GM12878 (cell line): ENCODE results near the gene SLC1A6. TPM values are rescaled to one million over a fixed set of nuclear protein-coding genes. Genes with fewer than 3 reads are reported as not detected.

ENCODE experiments used
- ATAC-seq: fragments of 200-7000 bp; cut with Tn5 transposase; 3 replicates; pipeline ENCODE4 v1.9.1; 2020; ENCODE audit warnings: mild to moderate bottlenecking, moderate library complexity
- BruUV-seq: library from RNA; stranded (reverse); fragments of 400-500 nt; replicated peaks from 2 replicates; lab custom pipeline; 2021; lab: Mats Ljungman, UMichigan
- CTCF ChIA-PET: fragments of 300-600 bp; sonication (Branson Sonifier 250); formaldehyde crosslinking; extraction: SDS; loops from one replicate; lab custom pipeline; 2021; ENCODE audit warnings: inconsistent platforms; lab: Yijun Ruan, JAX
- POLR2A ChIA-PET: fragments of 350-600 bp; formaldehyde crosslinking; extraction: SDS; loops from one replicate; lab custom pipeline; 2021; ENCODE audit warnings: inconsistent platforms; lab: Charles Lee
- RAD21 ChIA-PET: fragments of 300-600 bp; sonication (Branson Sonifier 250); formaldehyde crosslinking; loops from one replicate; lab custom pipeline; 2023; ENCODE audit warnings: antibody characterized with exemption; ENCODE audit not compliant: unreplicated experiment; lab: Charles Lee
- SMC1A ChIA-PET: fragments of 300-600 bp; sonication (Branson Sonifier 250); formaldehyde crosslinking; loops from one replicate; lab custom pipeline; 2023; ENCODE audit not compliant: unreplicated experiment, uncharacterized antibody; lab: Charles Lee
- DNase-seq: peaks from one replicate; pipeline ENCODE4 v3.0.0-alpha.2; 2011; ENCODE audit warnings: low read depth, low spot score
- FAIRE-seq: peaks from 3 replicates; lab custom pipeline; 2011; peaks lifted over from hg19 to GRCh38; lab: Jason Lieb, UNC
- H2AFZ ChIP-seq: 2 replicates; pipeline ENCODE4 v1.6.0; 2011; ENCODE audit warnings: low read depth, low read length, control low read depth; ENCODE audit not compliant: control insufficient read depth
- H3K27ac ChIP-seq: 2 replicates; pipeline ENCODE4 v1.5.1; 2011; ENCODE audit warnings: control low read depth; ENCODE audit not compliant: control insufficient read depth, insufficient read depth
- H3K27me3 ChIP-seq, 2 experiments: replicated peaks in 1 of 2; 2 replicates each; pipeline versions ENCODE4 v1.6.0 to v1.6.1; 2011; ENCODE audit warnings: low read length in 1 of 2; ENCODE audit not compliant: control insufficient read depth in 2 of 2, insufficient read depth in 2 of 2
- H3K36me3 ChIP-seq, 2 experiments: 2 replicates each; pipeline ENCODE4 v1.5.1; 2011; ENCODE audit warnings: low read length in 1 of 2; ENCODE audit not compliant: control insufficient read depth in 2 of 2, insufficient read depth in 2 of 2
- H3K4me1 ChIP-seq: 2 replicates; pipeline ENCODE4 v1.6.1; 2011; ENCODE audit warnings: mild to moderate bottlenecking, low read length, moderate library complexity, mixed read lengths; ENCODE audit not compliant: control insufficient read depth, insufficient read depth
- H3K4me2 ChIP-seq: 2 replicates; pipeline ENCODE4 v1.6.0; 2011; ENCODE audit warnings: control low read depth; ENCODE audit not compliant: control insufficient read depth, insufficient read depth
- H3K4me3 ChIP-seq: fragments of 200-600 bp; sonication (generic); 2 replicates; pipeline ENCODE4 v1.5.1; 2016
- H3K79me2 ChIP-seq: 2 replicates; pipeline ENCODE4 v1.6.0; 2011; ENCODE audit warnings: low read length; ENCODE audit not compliant: control insufficient read depth, insufficient read depth
- H3K9ac ChIP-seq: 2 replicates; pipeline ENCODE4 v1.8.0; 2011; ENCODE audit warnings: low read length, control low read depth, mixed read lengths; ENCODE audit not compliant: control insufficient read depth, insufficient read depth
- H3K9me3 ChIP-seq: replicated peaks from 3 replicates; pipeline ENCODE4 v1.5.1; 2011; ENCODE audit warnings: mild to moderate bottlenecking, low read length; ENCODE audit not compliant: control insufficient read depth, insufficient read depth
- H4K20me1 ChIP-seq: 2 replicates; pipeline ENCODE4 v1.6.0; 2011; ENCODE audit not compliant: control insufficient read depth, insufficient read depth
- ATF7 ChIP-seq: fragments of 450-650 bp; IDR thresholded peaks from 2 replicates; pipeline ENCODE4 v1.6.1; 2016; ENCODE audit warnings: low read depth, mild to moderate bottlenecking
- CBFB ChIP-seq: IDR thresholded peaks from 2 replicates; pipeline ENCODE4 v1.6.1; 2016; ENCODE audit warnings: antibody characterized with exemption, low read depth
- CEBPZ ChIP-seq: fragments of 150-350 bp; IDR thresholded peaks from 2 replicates; pipeline ENCODE4 v1.6.1; 2016; ENCODE audit warnings: low read depth, low read length
- CHD1 ChIP-seq: IDR thresholded peaks from 2 replicates; pipeline ENCODE4 v1.6.1; 2012; ENCODE audit warnings: low read depth, low read length, improper control_type of control experiment
- E2F4 ChIP-seq: IDR thresholded peaks from 2 replicates; pipeline ENCODE4 v1.6.1; 2012; ENCODE audit warnings: low read depth, low read length, improper control_type of control experiment
- GATAD2B ChIP-seq: fragments of 450-650 bp; conservative IDR thresholded peaks from 2 replicates; pipeline ENCODE4 v1.6.1; 2017; ENCODE audit warnings: low read depth, mild to moderate bottlenecking, moderate library complexity
- LARP7 ChIP-seq: fragments of 450-650 bp; IDR thresholded peaks from 2 replicates; pipeline ENCODE4 v1.6.1; 2017; ENCODE audit warnings: mild to moderate bottlenecking
- MYB ChIP-seq: fragments of 150-350 bp; IDR thresholded peaks from 2 replicates; pipeline ENCODE4 v1.6.1; 2014; ENCODE audit warnings: mild to moderate bottlenecking, low read depth, low read length, borderline replicate concordance
- NFXL1 ChIP-seq: fragments of 450-650 bp; IDR thresholded peaks from 2 replicates; pipeline ENCODE4 v1.6.1; 2017; ENCODE audit warnings: antibody characterized with exemption, mild to moderate bottlenecking, borderline replicate concordance
- NRF1 ChIP-seq: conservative IDR thresholded peaks from 2 replicates; pipeline ENCODE4 v1.6.1; 2011; ENCODE audit warnings: mild to moderate bottlenecking, low read depth, low read length, improper control_type of control experiment
- POLR2AphosphoS5 ChIP-seq: IDR thresholded peaks from 2 replicates; pipeline ENCODE4 v1.6.1; 2011; ENCODE audit warnings: mild to moderate bottlenecking, low read length, inconsistent platforms
- SP1 ChIP-seq: IDR thresholded peaks from one replicate; pipeline ENCODE4 v1.6.1; 2011; ENCODE audit warnings: low read depth, low read length
- WGBS: methylation state at CpG from one replicate; pipeline ENCODE4 v1.1.6; 2016; ENCODE audit warnings: low lambda C conversion rate; ENCODE audit not compliant: insufficient replicate concordance, insufficient coverage; ENCODE audit errors: missing lambda C conversion rate; 5-methylcytosine and 5-hydroxymethylcytosine counted together
- in situ Hi-C: fragments of 300-500 bp; cut with MboI; formaldehyde crosslinking; loops from 9 replicates; pipeline ENCODE4 v1.14.3; 2018; ENCODE audit warnings: mixed read lengths
- intact Hi-C: fragments of 100-400 bp; cut with micrococcal nuclease; formaldehyde crosslinking; loops from one replicate; pipeline ENCODE4 v1.14.2; 2022; ENCODE audit not compliant: unreplicated experiment
- polyA plus RNA-seq, 11 experiments: library from polyadenylated mRNA; depleted of rRNA in 4 of 11; unstranded in 6 of 11; stranded (reverse) in 5 of 11; fragments of >200 nt; fragmentation: Nextera tagmentation in 4 of 11; fragmentation: Illumina TruSeq in 1 of 11; extraction: Ambion mirVana in 4 of 11; extraction: Trizol in 1 of 11; gene quantifications; 1 replicate in 1 of 11; 2 replicates in 10 of 11; pipeline versions ENCODE4 v1.2.1 to v1.2.3, GENCODE V29; 2011 to 2016; ENCODE audit warnings: inconsistent platforms in 2 of 11, missing spikeins in 2 of 11, low read depth in 1 of 11
- total RNA-seq, 4 experiments: library from RNA; depleted of rRNA in 3 of 4; stranded (reverse); fragments of >200 nt in 3 of 4; fragmentation: Illumina TruSeq in 1 of 4; extraction: Trizol in 1 of 4; gene quantifications; 2 replicates each; pipeline versions ENCODE4 v1.2.1 to v1.2.3, GENCODE V29; 2013 to 2021

The SLC1A6 gene
- total and polyA plus RNA-seq, 10 of the 15 experiments (the other 5 are each of a cell fraction or from before 2014, with no cell fraction given), result 0.06 TPM; not detected in 9

GRCh38 chr19:14941189-14941588, 38.5 kb downstream of the SLC1A6 start, which contains the start of gene OR7C2:
OR7C2 (plus strand) TSS chr19:14941489; CDS start chr19:14941489, 0 bp downstream.
- Histone ChIP-seq H3K79me2 (no peaks in the 10 kb centered on the region), H3K4me1 (no peaks in the 10 kb centered on the region), H4K20me1 (no peaks in the 10 kb centered on the region), H2AFZ (no peak within 1 kb of the TSS), H3K36me3 (no peaks in the 10 kb centered on the region), H3K27me3 (no peaks in the 10 kb centered on the region), H3K9me3 (no peaks in the 10 kb centered on the region), H3K27ac (no peak within 1 kb of the TSS), H3K4me2 (no peak within 1 kb of the TSS), H3K9ac (no peak within 1 kb of the TSS), H3K4me3 (no peak within 1 kb of the TSS)
- FAIRE-seq (no peak), DNase-seq (no peak), ATAC-seq (no peak)
- no peak for TF ChIP-seq NRF1
- no peak for TF ChIP-seq ATF7
- TF ChIP-seq POLR2AphosphoS5, result no peak
- no peak for TF ChIP-seq LARP7
- TF ChIP-seq NFXL1, result no peak
- TF ChIP-seq CEBPZ, result no peak
- no peak for TF ChIP-seq MYB
- no peak for TF ChIP-seq GATAD2B
- TF ChIP-seq CBFB, result no peak
- no peak for TF ChIP-seq E2F4
- no peak for TF ChIP-seq SP1
- TF ChIP-seq CHD1, result no peak
- RAD21 ChIA-PET, result no interaction called here
- WGBS, result 50% methylated on average over 6 of the region's 6 CpGs
- POLR2A ChIA-PET, result no interaction called here
- SMC1A ChIA-PET, result interaction anchor here (0.5 kb wide), 1 partner anchor 21 kb away, joined by 3 read pairs; no protein-coding TSS in a partner anchor
- in situ Hi-C loops (no loop called here), intact Hi-C loops (no loop called here)
- BruUV-seq, result no TSS peak
- CTCF ChIA-PET, result no interaction called here
